Right lobe of liver (tissue), 6 donors: ENCODE data around the gene PLEKHS1. TPM values are rescaled to one million over a fixed set of nuclear protein-coding genes. Genes with fewer than 3 reads are reported as not detected.

Experiments used
- ATAC-seq, 4 donors: fragments of 200-7000 bp; cut with Tn5 transposase; one replicate each; pipeline ENCODE4 v1.9.1; 2020; ENCODE audit warnings: mild to moderate bottlenecking in 4 of 4, moderate library complexity in 4 of 4
- DNase-seq, 3 donors: peaks; one replicate each; pipeline ENCODE4 v3.0.0-alpha.2; 2020
- H3K27ac ChIP-seq, 3 donors: fragments of 200-600 bp; one replicate each; pipeline ENCODE4 v1.8.0; 2022
- H3K27me3 ChIP-seq, 2 donors: fragments of 200-600 bp; one replicate each; pipeline ENCODE4 v1.8.0; 2022
- H3K36me3 ChIP-seq, 4 donors: fragments of 200-600 bp; sonication (generic) in 1 of 4; one replicate each; pipeline versions ENCODE4 v1.5.1 to v1.8.0; 2017 to 2022; ENCODE audit warnings: control low read depth in 1 of 4
- H3K4me1 ChIP-seq, 4 donors: fragments of 200-600 bp; sonication (generic) in 1 of 4; one replicate each; pipeline versions ENCODE4 v1.5.1 to v1.8.0; 2017 to 2022; ENCODE audit warnings: control low read depth in 1 of 4
- H3K4me3 ChIP-seq, 3 donors: fragments of 200-600 bp; one replicate each; pipeline ENCODE4 v1.8.0; 2022
- H3K9me3 ChIP-seq, 4 donors: fragments of 200-600 bp; sonication (generic) in 1 of 4; one replicate each; pipeline versions ENCODE4 v1.5.1 to v1.8.0; 2017 to 2022; ENCODE audit warnings: control low read depth in 1 of 4
- POLR2A ChIP-seq: fragments of 450-650 bp; IDR thresholded peaks from one replicate; pipeline ENCODE4 v1.6.1; 2017; ENCODE audit warnings: antibody characterized with exemption, mild to moderate bottlenecking
- WGBS: methylation state at CpG from one replicate; pipeline ENCODE4 v1.1.6; 2018; ENCODE audit warnings: low coverage, low lambda C conversion rate; ENCODE audit not compliant: insufficient coverage; ENCODE audit errors: missing lambda C conversion rate; 5-methylcytosine and 5-hydroxymethylcytosine counted together
- intact Hi-C, 2 donors: fragments of 100-400 bp; cut with DNase I; formaldehyde crosslinking; loops; one replicate each; pipeline versions ENCODE4 v1.11.2 to v1.14.1; 2022
- total RNA-seq, 6 experiments: library from RNA; depleted of rRNA in 2 of 6; stranded (reverse); fragments of >200 nt in 2 of 6; fragmentation: NEBNext Ultra II Directional in 3 of 6; extraction: Animal tissue kit (Norgen Biotek cat#: 25700) in 3 of 6; gene quantifications; one replicate each; pipeline versions ENCODE4 v1.1.0 to v1.2.4, GENCODE V29; 2016 to 2023
- TF ChIP-seq, protein P1 (sequence below), 4 donors: fragments of 200-600 bp in 3 of 4; fragments of 450-650 bp in 1 of 4; IDR thresholded peaks; one replicate each; pipeline versions ENCODE4 v1.5.1 to v1.8.0; 2016 to 2022; ENCODE audit warnings: antibody characterized with exemption in 4 of 4, mild to moderate bottlenecking in 2 of 4
- donor health status: DM: no; HTN: yes; CAD: no.
- donor health status: DM: no; HTN: no; CAD: no.
- donor health status: DM: no; HTN: no; CAD: no.
- donor health status: DM: no; HTN: yes; CAD: no.
- donor health status: DM: no; HTN: yes; CAD: no.

PLEKHS1 gene
- total RNA-seq, 6 experiments from 2014 or later: not detected

DNA sequence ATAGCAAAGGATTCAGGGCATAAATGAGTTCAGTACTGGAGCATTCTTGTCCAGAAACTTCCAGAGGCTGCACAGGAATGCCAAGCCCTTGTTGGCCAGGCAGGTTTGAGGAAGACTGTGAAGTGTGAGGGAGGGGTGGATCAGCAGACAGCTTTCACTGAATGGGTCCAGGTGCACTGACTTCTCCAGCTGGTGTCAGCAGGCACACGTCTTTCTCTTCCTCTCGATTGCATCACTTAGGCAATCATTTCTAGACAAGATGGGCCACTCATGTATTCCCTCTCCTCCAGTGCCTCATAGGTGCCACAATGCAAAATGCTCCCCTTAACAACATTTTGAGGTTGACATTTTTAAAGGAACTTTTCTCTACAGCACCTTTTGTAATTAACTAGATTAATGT is 15.6 kb upstream of the PLEKHS1 start:
- DNase-seq: peak in 1 of 3 donors; percentile 21

DNA sequence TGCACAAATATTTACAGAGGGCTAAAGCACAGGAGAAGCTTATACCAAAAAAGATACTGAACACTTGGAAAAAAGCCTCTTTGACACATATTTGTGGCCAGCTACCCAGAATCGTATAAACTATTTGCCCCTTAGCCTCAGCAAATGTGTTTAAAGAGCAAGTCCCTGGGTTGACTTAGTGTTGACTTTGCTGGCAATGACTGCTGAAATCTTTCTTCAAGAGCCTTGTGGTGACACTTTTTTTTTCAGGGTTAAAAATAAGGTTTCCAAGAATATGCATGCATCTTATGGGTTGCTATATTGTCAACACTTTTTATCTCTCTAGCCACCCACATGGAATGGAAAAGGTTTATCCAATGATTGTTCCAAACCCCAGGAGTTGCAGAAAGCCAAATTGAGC is 14.9 kb upstream of the PLEKHS1 start:
- H3K4me3 ChIP-seq: no peak overlapping the region
- no peak overlapping the region for H3K27ac ChIP-seq
- H3K4me1 ChIP-seq: no peaks in the 10 kb centered on the region
- no peak for TF ChIP-seq POLR2A
- TF ChIP-seq, protein P1, sequence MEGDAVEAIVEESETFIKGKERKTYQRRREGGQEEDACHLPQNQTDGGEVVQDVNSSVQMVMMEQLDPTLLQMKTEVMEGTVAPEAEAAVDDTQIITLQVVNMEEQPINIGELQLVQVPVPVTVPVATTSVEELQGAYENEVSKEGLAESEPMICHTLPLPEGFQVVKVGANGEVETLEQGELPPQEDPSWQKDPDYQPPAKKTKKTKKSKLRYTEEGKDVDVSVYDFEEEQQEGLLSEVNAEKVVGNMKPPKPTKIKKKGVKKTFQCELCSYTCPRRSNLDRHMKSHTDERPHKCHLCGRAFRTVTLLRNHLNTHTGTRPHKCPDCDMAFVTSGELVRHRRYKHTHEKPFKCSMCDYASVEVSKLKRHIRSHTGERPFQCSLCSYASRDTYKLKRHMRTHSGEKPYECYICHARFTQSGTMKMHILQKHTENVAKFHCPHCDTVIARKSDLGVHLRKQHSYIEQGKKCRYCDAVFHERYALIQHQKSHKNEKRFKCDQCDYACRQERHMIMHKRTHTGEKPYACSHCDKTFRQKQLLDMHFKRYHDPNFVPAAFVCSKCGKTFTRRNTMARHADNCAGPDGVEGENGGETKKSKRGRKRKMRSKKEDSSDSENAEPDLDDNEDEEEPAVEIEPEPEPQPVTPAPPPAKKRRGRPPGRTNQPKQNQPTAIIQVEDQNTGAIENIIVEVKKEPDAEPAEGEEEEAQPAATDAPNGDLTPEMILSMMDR (IDR thresholded peaks at IDR 0.05): no peak
- intact Hi-C loops: no loop called here
- no peaks in the 10 kb centered on the region for H3K36me3 ChIP-seq
- 38% methylated on average over 1 of the region's 1 CpG for WGBS
- DNase-seq: no peak
- H3K9me3 ChIP-seq: no peaks in the 10 kb centered on the region
- peak in 1 of 4 donors; percentile 30 for ATAC-seq
- H3K27me3 ChIP-seq: no peaks in the 10 kb centered on the region

More for the DNA sequence above, 15.6 kb upstream of the PLEKHS1 start:
- H3K27ac ChIP-seq: no peak overlapping the region
- H3K4me1 ChIP-seq: no peaks in the 10 kb centered on the region
- H3K9me3 ChIP-seq: no peaks in the 10 kb centered on the region
- ATAC-seq: peak; percentile 82 to 97 (median 93)
- no peaks in the 10 kb centered on the region for H3K27me3 ChIP-seq
- TF ChIP-seq, protein P1 (IDR thresholded peaks at IDR 0.05): peak in 3 of 4 donors; percentile 21 to 46 (median 30)
- no peak for TF ChIP-seq POLR2A
- WGBS: 25% methylated on average over 2 of the region's 2 CpGs
- intact Hi-C loops: no loop called here
- no peaks in the 10 kb centered on the region for H3K36me3 ChIP-seq
- H3K4me3 ChIP-seq: no peak overlapping the region

DNA sequence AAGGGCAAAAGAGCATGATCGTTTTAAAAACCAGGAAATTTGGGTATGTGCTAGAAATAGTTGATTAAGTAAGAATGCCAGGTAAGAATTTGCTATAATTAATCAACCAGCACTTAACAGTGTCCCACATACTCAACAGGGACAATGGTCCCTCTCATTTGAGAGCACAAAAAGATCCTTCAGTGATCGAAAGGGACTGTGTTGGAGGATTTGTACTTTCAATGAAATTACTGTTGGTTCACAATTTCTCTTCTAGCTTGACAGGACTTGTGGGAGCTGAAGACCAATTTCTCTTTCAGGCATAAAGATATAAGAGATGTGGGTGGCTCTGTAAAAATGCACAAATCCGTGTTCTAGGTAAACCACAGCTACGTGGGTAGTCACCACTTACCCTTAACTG is 12.5 kb upstream of the PLEKHS1 start:
- TF ChIP-seq, protein P1 (IDR thresholded peaks at IDR 0.05): no peak
- TF ChIP-seq POLR2A: no peak
- Histone ChIP-seq H3K4me1 (no peaks in the 10 kb centered on the region), H3K9me3 (no peaks in the 10 kb centered on the region), H3K36me3 (no peaks in the 10 kb centered on the region), H3K27me3 (no peaks in the 10 kb centered on the region), H3K27ac (no peak overlapping the region), H3K4me3 (no peak overlapping the region)
- WGBS: 79% methylated on average over 4 of the region's 4 CpGs
- intact Hi-C loops: no loop called here
- ATAC-seq: no peak
- DNase-seq: no peak

DNA sequence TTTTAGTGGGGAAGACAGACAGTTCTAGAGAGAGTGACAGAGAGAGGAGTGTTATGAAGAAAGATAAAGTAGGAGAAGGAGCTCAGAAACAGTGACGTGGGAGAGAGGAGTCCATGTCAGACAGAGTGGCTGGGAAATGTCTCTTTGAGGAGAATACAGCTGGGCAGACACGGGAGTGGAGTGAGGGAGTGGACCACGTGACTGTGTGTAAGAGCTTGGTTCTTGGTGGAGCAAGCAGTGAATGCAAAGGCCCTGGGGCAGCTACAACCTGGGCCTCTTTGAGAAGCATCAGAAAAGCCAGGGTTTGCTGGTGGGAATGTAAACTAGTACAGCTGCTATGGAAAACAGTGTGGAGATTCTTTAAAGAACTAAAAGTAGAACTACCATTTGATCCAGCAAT is 11.9 kb upstream of the PLEKHS1 start:
- Histone ChIP-seq H3K4me1 (no peaks in the 10 kb centered on the region), H3K27me3 (no peaks in the 10 kb centered on the region), H3K9me3 (no peaks in the 10 kb centered on the region), H3K27ac (no peak overlapping the region), H3K36me3 (no peaks in the 10 kb centered on the region), H3K4me3 (no peak overlapping the region)
- DNase-seq: no peak
- TF ChIP-seq, protein P1 (IDR thresholded peaks at IDR 0.05): no peak
- TF ChIP-seq POLR2A: no peak
- 59% methylated on average over 3 of the region's 3 CpGs for WGBS
- no peak for ATAC-seq
- intact Hi-C loops: no loop called here

DNA sequence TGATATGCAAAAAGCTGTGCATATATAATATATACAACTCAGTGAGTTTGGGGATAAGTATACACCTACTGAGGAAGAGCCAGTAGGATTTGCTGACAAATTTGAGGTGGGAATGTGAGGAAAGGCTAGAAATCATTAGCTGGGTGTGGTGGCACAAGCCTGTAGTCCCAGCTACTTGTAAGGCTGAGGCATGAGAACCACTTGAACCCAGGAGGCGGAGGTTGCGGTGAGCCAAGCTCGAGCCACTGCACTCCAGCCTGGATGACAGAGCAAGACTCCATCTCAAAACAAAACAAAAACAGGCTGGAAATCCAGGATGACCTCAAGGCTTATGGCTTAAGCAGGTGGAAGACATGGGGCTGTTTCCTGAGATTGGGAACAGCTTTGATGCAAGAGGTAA is 10.6 kb upstream of the PLEKHS1 start:
- WGBS: 89% methylated on average over 3 of the region's 3 CpGs
- TF ChIP-seq, protein P1 (IDR thresholded peaks at IDR 0.05): no peak
- TF ChIP-seq POLR2A: no peak
- Histone ChIP-seq H3K4me1 (peaks cover 0 to 3% (median 0%) of the 10 kb centered on the region in 4 donors), H3K9me3 (no peaks in the 10 kb centered on the region), H3K27ac (no peak overlapping the region), H3K36me3 (no peaks in the 10 kb centered on the region), H3K4me3 (no peak overlapping the region), H3K27me3 (no peaks in the 10 kb centered on the region)
- no peak for ATAC-seq
- intact Hi-C loops: no loop called here
- no peak for DNase-seq
